NAMALWA (cell line): ENCODE results near the gene MEX3B.
A peak's percentile ranks its signal among the peaks of the same experiment; 100 is the strongest.
"Not testable (repeated sequence)": the region's sequence is repeated elsewhere in the genome, so short reads cannot be mapped to it uniquely, and the experiment has no call there.

Experiments used
- DNase-seq: peaks from one replicate; pipeline ENCODE4 v3.0.0-alpha.2; 2015; ENCODE audit warnings: low spot score

MEX3B gene

DNA sequence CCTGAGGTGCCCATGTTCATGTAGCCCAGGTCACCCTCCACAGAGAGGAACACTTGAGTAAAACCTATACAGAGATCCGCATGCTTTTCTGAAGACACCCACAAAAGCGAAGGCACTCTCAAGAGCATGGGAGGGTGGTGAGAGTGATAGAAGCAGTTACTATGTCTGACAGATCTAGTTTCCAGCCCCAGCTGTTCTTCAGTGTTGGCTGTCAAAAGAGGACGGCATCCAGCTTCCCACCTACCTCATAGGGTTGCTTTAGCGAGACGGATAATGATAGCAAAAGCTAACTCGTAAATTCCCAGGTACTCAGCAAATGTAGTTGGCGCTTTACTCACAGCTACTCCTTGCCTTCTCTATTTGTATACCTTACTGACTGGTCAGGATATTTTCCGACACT lies 3.0 kb upstream of the MEX3B start:
- no peak for DNase-seq

DNA sequence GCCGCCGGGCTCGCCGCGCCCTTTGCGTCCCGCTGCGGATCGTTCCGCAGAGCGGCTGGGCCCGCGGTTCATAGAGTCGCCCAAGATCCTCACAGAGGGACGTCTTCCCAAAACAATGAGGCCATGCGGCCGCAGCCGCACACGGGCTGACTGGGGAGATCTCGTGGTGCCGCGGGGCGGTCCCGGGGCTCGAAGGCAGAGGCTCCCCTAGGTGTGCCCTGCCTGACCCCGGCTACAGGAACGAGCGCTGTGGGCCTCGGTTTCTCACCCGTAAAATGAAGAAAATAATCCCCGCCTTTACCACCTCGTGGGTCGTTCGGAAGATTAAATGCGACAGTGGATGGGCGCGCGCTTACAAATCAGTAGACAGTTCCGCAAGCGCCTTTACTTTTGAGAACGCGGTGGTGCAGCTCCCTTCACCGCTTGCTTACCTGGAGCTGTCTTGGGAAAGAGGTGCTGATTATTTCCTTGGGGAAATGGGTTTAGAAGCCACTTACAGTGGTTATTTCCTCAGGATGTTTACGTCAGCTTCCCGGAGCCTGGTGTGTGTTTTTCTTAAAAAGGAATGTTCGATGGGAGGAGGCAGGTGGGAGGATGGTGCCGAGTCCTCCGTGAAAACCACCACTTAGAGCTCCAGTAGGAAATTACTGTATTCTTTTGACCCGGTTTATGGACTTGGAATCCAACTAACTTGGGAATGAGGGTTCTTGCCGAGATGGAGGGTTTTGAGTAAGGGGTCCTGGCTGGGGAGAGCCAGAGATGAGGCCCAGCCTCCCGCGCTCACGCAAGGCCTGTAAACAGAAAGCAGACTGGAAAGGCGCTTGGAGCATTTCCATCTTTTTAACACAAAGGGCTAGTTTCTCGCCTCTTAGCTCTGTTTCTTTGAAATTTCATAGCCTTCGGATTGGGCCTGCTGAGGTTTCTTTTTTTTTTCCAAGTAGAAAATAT lies 1.9 kb upstream of the MEX3B start:
- DNase-seq = no peak

DNA sequence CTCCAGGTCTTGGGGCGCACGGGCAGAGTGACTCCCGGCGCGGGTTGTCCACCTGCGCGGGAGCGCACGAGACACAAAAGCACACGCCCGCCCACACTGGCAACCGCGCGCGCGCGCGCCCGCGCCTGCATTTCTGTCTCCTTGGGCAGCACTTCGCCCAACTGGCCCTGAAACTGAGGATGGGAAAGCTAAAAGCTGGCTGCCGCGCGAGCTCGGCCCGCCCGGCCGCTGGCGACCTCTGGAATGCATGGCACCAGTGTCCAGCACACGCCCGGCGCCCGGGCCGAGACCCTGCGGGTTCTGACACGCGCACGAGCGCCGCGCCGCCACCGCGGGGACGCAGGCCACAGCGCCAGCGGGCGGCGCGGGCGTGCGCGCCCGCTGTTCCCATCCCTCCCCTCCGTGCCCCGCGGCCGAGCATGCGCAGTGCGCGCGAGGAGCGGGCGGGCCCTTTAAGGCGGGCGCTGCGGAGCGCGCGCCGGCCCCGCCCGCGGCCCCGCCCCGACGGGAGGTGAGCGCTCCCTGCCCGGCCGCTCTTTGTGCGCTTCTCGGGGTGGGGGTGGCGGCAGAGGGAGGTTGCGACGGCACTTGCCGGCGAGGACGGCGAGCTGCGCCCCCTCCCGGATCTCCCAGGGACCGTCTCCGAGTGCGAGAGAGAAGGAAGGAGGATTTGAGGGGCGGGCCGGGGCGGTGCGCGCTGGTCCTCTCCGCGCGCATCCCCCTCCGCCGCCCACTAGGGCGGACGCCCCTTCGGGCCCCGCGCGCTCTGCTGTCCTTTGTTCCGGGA lies 1.0 kb upstream of the MEX3B start:
- peak; percentile 95 for DNase-seq

DNA sequence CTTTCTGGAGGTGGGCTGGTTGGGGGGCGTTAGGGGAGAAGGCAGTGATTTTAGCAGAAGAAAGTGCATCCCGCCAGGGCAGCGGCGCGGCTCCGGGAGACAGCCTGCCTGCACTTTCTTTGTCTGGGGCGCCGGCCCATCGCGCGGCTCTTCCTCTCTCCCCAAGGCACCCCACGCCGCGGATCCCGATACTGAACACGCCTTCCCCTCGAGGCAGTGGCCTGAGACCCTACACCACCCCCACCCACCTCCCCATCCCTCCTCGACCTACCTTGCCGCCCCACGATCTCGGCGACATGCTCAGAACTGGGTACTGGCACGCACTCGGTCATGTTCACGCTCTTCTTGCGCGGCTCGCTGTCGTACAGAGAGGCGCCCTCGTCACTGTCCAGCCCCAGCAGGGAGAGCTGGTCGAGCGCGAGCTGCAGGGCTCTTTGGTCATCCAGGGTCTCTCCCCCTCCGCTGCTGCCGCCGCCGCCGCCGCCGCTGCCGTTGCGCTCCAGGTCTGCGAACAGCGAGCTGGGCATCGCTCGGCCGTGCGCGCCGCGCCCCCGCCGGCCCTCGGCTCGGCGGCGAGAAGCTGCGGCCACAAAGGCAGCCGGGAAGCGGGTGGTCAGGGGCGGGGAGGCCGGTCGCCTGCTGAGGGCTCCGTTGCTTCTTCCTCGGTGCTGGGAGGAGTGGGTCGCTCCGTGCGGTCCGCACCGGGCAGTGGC lies 483 bp downstream of the MEX3B start:
- DNase-seq = peak; percentile 36

DNA sequence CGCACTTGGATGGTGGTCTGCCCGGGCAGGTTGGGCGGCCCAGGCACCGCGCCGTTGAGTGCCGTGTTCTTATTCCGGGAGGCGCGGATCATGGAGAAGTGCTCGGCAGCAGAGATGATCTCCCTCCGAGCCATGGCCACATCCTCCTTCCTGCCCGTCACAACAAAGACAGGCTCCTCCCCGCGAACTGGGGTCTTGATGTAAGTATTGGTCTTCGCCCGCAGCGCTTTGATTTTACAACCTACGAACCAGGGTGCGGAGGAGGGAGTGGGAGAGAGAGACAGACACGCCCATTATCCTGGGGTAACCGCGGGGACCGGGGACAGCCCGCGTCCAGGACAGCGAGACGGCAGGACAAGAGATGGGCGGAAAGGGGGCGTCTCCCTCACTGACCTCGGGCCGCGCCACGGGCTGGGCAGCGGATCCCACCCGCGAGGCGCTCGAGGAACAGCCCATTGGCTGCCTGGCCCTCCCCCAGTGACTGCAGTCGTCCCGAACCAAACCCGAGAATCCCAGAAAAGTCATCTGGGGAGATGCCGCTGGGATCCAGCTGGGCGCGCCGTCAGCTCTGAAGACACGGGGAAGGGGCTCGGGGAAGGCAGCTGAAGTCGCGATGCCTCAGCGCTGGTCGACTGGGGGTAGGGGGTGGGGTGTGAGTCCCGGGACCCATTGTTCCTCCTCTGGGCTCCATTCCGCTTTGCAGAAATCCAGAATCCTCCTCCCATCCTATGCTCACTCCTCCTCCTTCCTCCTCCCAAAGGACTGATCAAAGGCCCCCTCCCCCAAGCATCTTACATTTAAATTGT lies 1.2 kb downstream of the MEX3B start:
- DNase-seq = no peak

DNA sequence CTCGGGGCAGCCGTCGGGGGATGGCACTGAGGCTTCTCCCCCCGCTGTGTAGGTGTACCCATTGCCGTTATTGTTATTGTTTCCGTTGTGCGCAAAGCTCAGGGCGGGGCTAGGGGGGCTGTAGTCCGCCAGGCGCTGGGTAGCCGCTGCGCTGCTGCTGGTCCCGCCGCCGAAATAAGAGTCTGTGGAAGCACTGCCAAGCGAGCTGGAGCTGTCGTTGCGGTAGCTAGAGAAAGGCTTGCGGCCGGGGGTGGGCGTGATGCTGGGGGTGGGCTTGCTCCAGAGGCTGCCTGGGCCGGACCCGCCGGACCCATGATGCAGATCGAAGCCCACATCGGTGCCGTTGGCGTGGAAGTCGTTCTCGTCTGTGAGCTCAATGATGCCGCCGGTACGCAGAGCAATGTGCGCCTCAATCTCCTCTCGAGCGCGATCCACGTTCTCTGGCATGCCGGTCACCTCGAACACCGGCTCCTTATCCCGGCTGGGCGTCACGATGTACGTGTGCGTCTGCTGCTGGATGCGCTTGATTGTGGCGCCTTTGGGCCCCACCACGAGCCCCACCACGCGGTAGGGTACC lies 1.9 kb downstream of the MEX3B start:
- no peak for DNase-seq

DNA sequence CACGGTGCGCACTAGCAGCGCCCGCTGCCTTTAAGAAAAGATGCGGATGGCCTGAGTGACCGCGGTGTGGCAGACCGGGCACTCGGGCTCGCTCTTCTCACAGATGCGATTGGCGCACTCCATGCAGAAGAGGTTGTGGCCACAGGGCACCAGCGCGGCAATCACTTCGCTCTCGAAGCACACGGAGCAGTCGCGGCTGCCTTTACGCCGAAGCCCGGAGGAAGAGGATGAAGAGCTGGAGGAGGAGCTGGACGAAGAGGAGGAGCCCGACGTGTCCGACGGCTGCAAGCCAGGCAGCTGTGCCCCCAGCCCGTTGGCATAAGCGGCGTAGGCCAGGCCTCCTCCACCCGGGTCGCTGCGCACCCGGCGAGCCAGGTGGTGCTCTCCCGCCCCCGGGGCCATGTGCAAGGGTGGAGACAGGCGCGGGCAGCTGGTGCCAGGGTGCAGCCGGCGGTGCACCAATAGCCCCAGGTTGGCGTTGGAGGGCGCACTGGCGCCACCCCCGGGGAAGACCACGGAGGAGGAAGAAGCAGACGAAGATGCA lies 2.6 kb downstream of the MEX3B start:
- DNase-seq = no peak

DNA sequence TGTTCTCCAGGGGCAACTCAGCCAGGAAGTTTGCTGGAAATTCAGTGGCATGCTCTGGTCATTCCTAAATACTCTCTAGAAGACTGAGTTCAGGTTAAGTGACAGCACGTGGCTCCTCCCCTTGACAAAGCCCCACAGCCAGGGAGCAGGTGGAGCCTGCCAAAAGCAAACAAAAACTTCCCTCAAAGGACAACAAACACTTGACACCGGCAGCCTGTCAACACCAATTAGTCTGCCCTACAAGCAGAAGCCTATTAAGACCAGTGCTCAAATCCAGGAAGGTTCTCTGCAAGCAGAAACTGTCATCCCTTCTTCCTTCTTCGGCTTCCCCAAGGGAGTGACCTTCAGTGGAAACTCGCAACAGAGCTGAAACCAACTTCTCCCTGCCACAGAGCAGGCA lies 5.0 kb downstream of the MEX3B start:
- DNase-seq = no peak

DNA sequence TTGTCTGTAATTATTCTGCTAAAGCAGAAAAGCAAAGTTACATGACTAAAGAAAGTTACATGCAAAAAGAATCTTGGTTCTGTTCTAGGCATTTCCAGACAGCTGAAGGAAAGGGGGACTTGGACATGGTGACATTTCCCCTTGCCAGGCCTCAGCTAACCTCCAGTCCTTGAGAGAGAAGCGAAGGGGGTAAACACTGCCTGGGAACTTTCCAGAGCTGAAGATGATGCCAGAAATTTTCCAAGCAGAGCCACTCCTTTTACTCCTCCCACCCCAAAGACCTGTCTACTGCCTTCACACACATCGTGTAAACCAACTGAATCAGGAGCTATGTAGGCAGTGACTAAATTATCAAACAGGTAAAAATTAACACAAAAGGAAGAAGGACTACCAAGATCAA lies 5.4 kb downstream of the MEX3B start:
- no peak for DNase-seq

DNA sequence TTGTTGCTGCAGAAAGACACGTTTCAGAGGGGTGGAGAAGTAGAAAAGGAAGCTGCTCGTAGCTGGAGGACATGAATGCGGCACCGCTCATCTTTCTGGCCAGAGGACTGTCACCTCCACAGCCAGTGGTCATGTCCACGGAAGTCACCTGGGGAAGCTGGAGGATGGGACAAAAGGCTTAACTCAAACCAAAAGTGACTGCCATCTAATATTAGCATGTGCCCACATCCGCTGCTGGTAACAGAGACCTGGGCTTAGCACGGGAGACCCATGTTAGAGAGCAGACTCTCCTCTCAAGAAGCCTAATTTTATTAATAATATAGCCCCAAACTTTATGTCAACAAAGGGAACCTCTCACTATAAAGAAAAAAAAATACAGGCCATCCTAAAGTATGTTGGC lies 5.9 kb downstream of the MEX3B start:
- no peak for DNase-seq

DNA sequence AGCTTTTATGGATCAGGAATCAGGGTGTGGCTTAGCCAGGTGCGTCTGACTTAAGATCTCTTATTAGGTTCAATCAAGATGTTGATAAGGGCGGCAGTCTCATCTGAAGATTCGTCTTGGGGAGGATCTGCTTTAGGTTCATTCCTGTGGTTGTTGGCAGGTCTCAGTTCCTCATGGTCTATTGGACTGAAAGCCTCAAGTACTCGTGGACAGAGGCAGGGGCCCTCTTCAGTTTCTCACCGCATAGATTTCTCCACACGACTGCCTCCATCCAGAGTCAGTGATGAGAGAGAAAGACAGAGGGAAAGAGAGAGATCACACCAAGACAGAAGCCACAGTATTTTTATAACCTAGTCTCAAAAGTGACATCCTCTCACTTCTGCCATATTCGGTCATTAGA lies 9.4 kb downstream of the MEX3B start:
- no peak for DNase-seq

DNA sequence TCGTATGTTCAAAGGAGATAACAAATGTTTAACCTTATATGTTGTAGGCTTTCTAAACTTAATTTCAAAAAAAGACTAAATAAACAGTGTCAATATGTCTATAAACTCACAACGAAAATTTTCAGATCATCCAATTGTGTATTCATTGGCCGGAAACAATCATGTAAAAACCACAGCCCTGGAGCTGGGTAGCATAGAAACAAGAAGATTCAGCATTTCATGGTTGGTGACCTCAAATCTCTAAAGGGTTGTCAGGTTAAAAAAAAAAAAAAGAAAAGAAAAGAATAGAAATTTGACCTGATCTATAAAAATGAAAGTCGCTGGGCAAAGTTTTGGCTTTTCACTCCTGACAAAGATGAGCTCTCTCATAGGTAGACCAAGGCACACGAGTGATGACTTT lies 13.9 kb downstream of the MEX3B start:
- no peak for DNase-seq

DNA sequence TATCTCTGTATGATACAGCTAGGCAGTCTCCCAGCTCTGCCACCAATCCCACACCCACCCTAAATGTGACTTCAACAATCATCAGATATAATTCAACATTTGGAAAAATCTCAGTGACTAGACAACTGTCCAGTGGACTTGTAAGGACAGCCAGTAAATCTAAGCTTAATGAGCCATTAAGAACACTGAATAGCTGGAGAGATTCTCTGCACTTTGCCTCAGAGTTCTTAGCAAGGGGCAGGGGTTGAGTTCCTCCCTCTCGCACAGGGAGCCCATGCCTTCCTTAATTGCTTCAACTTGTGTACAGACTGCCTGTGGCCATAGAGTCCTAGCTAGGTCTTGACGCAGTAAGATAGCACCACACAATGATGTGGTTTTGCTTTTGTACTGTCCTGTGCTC lies 15.6 kb downstream of the MEX3B start:
- no peak for DNase-seq

DNA sequence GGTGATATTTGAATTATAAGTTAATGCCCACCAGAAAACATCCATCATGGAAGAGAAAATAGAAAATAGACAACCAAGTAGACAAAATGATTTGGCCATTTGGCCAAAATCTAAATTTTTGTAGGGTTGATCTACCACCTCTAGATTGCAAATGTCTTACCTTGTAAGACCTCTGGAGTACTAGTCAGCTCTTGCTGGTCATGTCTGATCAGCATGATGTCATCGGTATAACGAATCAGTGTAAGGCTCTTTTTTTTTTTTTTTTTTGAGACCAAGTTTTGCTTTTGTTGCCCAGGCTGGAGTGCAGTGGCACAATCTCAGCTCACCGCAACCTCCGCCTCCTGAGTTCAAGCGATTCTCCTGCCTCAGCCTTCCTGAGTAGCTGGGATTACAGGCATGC lies 17.7 kb downstream of the MEX3B start:
- not testable (repeated sequence) for DNase-seq

DNA sequence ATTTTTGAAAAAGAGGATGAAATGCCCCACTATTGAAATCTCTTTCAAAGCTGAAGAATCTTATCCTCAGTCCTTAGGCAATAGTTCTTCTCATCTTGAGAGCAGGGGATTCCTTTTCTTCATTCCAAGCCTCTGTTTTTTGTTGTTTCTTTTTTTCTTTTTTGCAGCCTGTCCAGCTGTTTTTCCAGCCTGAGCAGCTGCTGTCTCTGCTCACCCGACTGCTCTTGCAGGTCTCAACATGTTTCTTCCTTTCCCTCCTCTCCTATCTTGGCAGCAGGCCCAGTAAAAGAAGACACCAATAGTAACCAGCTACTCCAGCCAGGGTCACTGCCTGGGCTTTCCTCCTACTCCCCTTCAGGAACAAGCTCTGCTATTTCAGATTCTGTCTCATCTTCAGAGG lies 23.8 kb downstream of the MEX3B start:
- no peak for DNase-seq

DNA sequence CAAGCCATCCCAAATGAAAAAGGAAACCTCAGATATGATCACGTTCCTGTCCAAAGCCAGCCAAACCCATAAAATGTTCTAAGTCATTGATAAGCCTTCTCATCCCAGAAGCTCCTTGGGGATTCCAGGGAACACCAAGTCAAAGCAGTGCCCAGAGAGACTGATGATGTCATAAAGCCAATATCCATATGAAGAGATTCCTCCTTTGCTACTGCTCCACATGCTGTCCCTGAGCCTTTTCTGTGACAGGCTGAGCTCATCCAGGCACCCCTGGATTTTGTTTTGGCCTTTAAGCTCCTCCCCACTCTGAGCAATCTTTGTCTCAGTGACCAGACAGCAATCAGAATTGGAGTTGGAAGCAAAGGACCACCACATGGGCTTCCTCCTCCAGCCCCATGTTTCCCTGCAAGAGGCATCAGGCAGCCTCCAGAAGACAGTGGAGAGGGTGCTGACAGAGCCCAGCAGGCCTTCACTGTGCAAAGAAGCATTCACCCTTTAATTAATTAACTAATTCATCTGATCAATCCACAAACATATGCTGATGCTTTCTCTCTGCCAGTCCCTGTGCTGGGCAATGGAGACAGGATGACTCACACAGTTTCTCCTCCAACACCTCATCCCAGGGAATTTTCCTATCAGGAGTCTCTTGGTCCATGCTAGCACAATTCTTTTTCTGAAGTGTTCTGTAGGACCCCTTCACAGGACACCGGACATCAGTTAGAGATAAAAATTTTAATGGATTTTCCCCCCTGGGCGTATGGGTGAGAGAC lies 25.0 kb downstream of the MEX3B start:
- no peak for DNase-seq

DNA sequence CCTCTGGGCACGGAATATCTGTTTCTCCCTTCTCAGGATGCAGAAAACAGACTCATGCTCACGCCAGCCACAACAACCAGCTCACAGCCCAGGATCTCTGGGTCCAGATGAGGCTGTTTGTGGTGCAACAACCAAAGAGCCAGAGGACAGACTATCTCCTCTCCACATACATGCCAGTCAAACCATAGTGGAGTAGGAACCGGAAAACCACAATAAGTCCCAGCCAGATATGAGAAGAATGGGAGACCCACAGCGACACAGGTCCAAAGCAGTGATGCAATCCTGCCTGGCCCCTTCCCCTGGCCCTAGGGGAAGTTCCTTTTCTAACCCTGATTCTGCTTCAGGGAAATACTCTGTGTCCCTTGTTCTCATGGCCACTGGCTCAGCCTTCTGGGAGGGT lies 27.6 kb downstream of the MEX3B start:
- DNase-seq = no peak

DNA sequence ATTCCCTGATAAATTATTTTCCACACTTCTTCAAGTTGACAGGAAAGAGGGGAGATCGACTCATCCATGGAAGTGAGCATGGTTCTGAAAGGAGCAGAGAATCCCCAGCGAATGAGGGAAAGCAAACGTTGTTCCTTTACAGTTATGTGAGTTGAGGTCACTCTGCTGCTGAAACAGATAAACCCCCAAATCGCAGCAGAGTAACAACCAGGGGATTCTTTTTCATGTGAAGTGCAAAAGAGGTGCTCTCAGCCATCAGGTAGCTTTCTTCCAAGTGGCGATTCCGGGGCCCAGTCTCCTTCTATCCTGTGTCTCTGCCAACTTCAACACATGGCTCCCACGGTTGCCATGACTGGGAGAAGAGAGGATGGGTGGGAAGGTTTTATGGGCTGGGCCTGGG lies 28.2 kb downstream of the MEX3B start:
- no peak for DNase-seq

DNA sequence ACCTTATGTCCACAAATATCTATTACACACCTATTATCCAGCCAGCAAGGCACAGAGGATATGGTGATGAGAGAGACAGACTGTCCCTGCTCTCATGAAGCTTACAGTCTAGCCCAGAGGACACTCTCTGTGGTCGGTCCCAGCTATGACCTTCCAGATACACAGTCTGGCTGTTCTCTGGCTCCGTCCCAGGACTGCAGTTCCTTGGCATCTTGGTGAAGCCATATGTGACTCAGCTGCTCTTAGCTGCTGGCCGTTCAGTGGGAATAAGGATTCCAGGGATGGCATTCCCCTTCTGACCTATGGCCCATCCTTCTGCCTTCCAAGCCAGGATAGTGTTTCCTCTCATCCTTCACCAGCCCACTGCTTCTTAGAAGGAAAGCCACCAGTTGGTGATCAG lies 30.8 kb downstream of the MEX3B start:
- no peak for DNase-seq

DNA sequence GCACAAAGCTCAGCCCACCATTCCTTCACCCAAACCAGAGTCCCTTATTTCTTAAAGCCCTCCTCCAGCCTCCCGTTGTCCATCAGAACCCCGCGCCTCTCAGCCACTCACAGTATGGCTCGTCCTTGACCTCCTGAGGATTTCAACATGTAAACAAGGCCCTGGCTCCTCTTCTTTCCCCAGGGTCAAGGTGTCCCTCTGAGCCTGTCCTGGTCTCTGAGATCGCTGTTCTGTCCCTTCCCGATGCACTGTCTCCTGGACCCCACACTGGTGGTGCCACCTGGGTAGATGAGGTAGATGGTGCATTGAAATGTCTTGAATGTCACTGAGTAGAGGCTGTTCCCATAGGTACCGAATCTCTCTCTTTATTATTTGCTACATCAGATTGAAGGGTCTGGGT lies 32.9 kb downstream of the MEX3B start:
- DNase-seq = no peak
